DOHH2 (cell line): Measurements from ENCODE around the gene FANCB.

Experiments used
- EZH2phosphoT487 ChIP-seq: fragments of 200-600 bp; sonication (generic); IDR thresholded peaks from 2 replicates; pipeline ENCODE4 v1.6.1; 2017; ENCODE audit warnings: borderline replicate concordance, mild to moderate bottlenecking, antibody characterized with exemption, low read length, moderate library complexity, mixed read lengths
- TF ChIP-seq, protein P1 (sequence below): fragments of 200-600 bp; sonication (generic); IDR thresholded peaks from one replicate; pipeline ENCODE4 v1.5.1; 2014; ENCODE audit warnings: antibody characterized with exemption, mild to moderate bottlenecking, low read depth, low read length; ENCODE audit not compliant: poor library complexity, severe bottlenecking

DNA sequence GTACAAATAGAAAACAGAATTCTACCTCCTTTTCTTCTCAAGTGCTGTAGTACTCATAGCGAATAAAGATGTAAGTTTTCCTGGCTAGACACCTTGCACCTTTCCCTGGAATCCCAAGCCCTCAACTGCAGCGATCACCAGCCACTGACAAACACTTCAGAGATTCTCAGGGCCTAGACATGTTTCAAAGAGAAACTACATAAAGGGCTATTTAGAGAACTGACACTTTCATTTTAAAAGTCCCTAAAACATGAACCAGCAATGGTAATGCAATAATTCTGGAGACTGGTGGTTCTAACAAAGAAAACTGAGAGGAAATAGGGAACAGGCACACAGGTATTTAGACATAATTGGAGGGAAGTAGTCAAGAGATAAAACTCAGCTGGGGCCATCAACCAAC lies 35.7 kb downstream of the FANCB start:
- TF ChIP-seq, protein P1, sequence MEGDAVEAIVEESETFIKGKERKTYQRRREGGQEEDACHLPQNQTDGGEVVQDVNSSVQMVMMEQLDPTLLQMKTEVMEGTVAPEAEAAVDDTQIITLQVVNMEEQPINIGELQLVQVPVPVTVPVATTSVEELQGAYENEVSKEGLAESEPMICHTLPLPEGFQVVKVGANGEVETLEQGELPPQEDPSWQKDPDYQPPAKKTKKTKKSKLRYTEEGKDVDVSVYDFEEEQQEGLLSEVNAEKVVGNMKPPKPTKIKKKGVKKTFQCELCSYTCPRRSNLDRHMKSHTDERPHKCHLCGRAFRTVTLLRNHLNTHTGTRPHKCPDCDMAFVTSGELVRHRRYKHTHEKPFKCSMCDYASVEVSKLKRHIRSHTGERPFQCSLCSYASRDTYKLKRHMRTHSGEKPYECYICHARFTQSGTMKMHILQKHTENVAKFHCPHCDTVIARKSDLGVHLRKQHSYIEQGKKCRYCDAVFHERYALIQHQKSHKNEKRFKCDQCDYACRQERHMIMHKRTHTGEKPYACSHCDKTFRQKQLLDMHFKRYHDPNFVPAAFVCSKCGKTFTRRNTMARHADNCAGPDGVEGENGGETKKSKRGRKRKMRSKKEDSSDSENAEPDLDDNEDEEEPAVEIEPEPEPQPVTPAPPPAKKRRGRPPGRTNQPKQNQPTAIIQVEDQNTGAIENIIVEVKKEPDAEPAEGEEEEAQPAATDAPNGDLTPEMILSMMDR, result no peak
- TF ChIP-seq EZH2phosphoT487, result no peak
